Uterus (tissue), 2 donors: ENCODE data around the gene SLC6A1.

Experiments used
- CTCF ChIP-seq, 4 experiments: fragments of 200-600 bp in 2 of 4; fragments of 450-650 bp in 2 of 4; sonication (generic) in 2 of 4; IDR thresholded peaks; one replicate each; pipeline ENCODE4 v1.5.1; 2016 to 2019; ENCODE audit warnings: antibody characterized with exemption in 4 of 4, mild to moderate bottlenecking in 2 of 4, moderate library complexity in 1 of 4
- POLR2A ChIP-seq, 2 donors: fragments of 450-650 bp; IDR thresholded peaks; one replicate each; pipeline ENCODE4 v1.6.1; 2016; ENCODE audit warnings: antibody characterized with exemption in 2 of 2, mild to moderate bottlenecking in 1 of 2, moderate library complexity in 1 of 2

DNA sequence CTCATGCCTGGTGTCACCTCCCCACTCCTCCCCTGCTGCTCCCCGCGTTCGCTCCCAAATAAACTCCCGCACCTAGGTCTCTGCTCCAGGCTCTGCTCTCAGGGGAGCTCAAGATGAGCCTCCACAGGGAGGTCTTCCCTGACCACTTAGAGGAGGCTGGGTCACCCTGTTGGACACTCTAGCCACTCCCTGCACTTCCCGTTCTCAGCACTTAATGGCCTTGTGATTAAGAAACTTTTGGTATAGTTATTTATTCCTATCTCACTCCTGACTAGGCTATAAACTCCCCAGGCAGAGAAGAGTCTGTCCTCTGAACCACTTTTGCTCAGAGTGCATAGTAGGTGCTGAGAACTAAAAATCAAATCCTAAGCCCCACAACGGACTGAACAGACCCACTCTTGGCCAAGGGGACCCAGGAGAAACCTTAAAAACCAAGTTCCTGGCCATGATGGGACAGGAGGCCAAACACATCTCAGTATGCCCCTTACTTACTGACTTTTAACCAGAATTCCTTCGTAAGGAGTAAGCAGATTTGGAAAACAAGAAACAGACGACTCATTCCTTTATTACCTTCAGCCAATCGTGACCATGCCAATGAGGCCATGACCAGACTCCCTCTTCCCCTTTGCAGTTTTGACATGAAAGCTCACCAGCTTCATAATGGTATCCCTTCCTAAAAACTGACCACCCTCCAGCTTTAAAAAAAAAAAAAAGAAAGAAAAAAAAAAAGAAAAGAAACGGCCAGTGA is 92.7 kb downstream of the SLC6A1 start:
- TF ChIP-seq CTCF (IDR thresholded peaks at IDR 0.05) = no peak
- no peak for TF ChIP-seq POLR2A (IDR thresholded peaks at IDR 0.05)
